ENCODE data around the gene CPVL. TPM values are rescaled to one million over a fixed set of nuclear protein-coding genes. Genes with fewer than 3 reads are reported as not detected.

The CPVL gene
- total RNA-seq, 1 experiment from 2014 or later = 10.3 TPM

- BruUV-seq (replicated peaks) = no TSS peak
- no peaks in the 10 kb centered on the region for H3K9me2 ChIP-seq (ENCODE audit: insufficient read depth)
- H2AFZ ChIP-seq (ENCODE audit: low read depth, low read length, poor library complexity, severe bottlenecking) = no peak overlapping the region
- no peak overlapping the region for H3K27ac ChIP-seq (ENCODE audit: low read depth, low read length)
- H3K4me3 ChIP-seq (replicated peaks in 1 of 2; ENCODE audit: low read depth in 1 of 2, low read length in 2 of 2) = no peak overlapping the region
- ChIA-PET CTCF (interaction anchor here (1.9 kb wide), 1 partner anchor 14 kb away, joined by 6 read pairs; no protein-coding TSS in a partner anchor), RAD21 (ENCODE audit: low non-redundant PET in 1 of 2, low total read pairs in 2 of 2, uncharacterized antibody in 2 of 2, unreplicated experiment in 2 of 2) (no interaction called here), POLR2A (no interaction called here)
- intact Hi-C loops (cut with micrococcal nuclease) = no loop called here
- no peaks in the 10 kb centered on the region for H3K27me3 ChIP-seq (ENCODE audit: insufficient read depth, low read length)
- DNase-seq (ENCODE audit: low read depth, low spot score) (no peak), ATAC-seq (no peak)
- H3K9me3 ChIP-seq (ENCODE audit: control insufficient read depth in 1 of 2, insufficient read depth in 1 of 2, low read depth in 1 of 2, low read length in 2 of 2) = no peaks in the 10 kb centered on the region
- H3K4me2 ChIP-seq (ENCODE audit: low read length) = no peak overlapping the region
- H3K4me1 ChIP-seq (ENCODE audit: control insufficient read depth in 1 of 2, insufficient read depth in 2 of 2, low read length in 2 of 2) = peaks cover 0 to 4% of the 10 kb centered on the region in 2 experiments; a peak in 1 of 4 replicates
- TF ChIP-seq CTCF (IDR thresholded peaks at IDR 0.05 in 2 of 3, conservative IDR thresholded peaks at IDR 0.05 in 1 of 3; ENCODE audit: borderline replicate concordance in 1 of 3, insufficient read depth in 1 of 3, low read depth in 2 of 3, low read length in 2 of 3) (no peak), POLR2AphosphoS5 (IDR thresholded peaks at IDR 0.05; ENCODE audit: low read depth, low read length) (no peak), POLR2A (IDR thresholded peaks at IDR 0.05; ENCODE audit: borderline replicate concordance, extremely low read depth, insufficient read depth, insufficient read length) (no peak), ELF1 (IDR thresholded peaks at IDR 0.05; ENCODE audit: borderline replicate concordance, low read depth) (no peak), CEBPB (IDR thresholded peaks at IDR 0.05; ENCODE audit: low read depth) (no peak), ZBTB33 (IDR thresholded peaks at IDR 0.05; ENCODE audit: extremely low read depth, insufficient replicate concordance, low read length) (no peak), ATF3 (IDR thresholded peaks at IDR 0.05) (no peak), EZH2 (IDR thresholded peaks at IDR 0.05) (no peak), EGR1 (IDR thresholded peaks at IDR 0.05; ENCODE audit: low read depth) (no peak)
- H3K79me2 ChIP-seq (ENCODE audit: insufficient read depth, low read length) = no peaks in the 10 kb centered on the region
- no peaks in the 10 kb centered on the region for H4K20me1 ChIP-seq (ENCODE audit: insufficient read depth)
- no peaks in the 10 kb centered on the region for H3K36me3 ChIP-seq (ENCODE audit: control insufficient read depth in 1 of 2, insufficient read depth in 2 of 2, low read length in 2 of 2)
- no peak overlapping the region for H3K9ac ChIP-seq (ENCODE audit: low read length)
These were observed 25.4 kb downstream of the CPVL start for GRCh38 chr7:29120955-29121354.
